HG02973 (cell line): ENCODE measurements around the gene MAST1.
"Not testable (repeated sequence)": the region's sequence is repeated elsewhere in the genome, so short reads cannot be mapped to it uniquely, and the experiment has no call there.

Source experiments
- ATAC-seq: cut with Tn5 transposase; IDR thresholded peaks from one replicate; pipeline ENCODE4 v1.9.1; 2021; ENCODE audit warnings: moderate library complexity; ENCODE audit not compliant: unreplicated experiment

The MAST1 gene

DNA sequence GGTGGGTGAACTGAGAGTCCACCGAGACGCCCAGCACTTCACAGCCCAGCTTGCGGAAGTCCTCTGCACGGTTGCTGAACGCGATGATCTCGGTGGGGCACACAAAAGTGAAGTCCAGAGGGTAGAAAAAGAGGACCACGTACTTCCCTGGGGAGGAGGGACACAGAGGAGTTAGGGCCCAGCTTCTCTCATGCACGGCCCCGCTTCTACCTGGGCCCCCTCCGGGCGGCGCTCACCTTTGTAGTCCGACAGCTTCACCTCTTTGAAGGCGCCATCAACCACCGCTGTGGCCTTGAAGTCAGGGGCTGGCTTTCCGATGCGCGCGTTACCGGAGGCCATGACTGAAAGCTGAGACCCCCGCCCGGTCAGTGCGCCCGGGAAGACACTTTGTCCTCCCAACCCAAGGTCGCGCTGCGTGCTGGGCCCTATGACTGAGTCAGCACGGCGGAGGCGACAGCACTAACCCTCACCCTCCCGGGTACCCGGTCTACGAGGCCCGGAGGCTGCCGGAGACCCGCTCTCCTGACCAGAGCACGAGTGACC, 37.3 kb upstream of the MAST1 start:
- ATAC-seq, result no peak

DNA sequence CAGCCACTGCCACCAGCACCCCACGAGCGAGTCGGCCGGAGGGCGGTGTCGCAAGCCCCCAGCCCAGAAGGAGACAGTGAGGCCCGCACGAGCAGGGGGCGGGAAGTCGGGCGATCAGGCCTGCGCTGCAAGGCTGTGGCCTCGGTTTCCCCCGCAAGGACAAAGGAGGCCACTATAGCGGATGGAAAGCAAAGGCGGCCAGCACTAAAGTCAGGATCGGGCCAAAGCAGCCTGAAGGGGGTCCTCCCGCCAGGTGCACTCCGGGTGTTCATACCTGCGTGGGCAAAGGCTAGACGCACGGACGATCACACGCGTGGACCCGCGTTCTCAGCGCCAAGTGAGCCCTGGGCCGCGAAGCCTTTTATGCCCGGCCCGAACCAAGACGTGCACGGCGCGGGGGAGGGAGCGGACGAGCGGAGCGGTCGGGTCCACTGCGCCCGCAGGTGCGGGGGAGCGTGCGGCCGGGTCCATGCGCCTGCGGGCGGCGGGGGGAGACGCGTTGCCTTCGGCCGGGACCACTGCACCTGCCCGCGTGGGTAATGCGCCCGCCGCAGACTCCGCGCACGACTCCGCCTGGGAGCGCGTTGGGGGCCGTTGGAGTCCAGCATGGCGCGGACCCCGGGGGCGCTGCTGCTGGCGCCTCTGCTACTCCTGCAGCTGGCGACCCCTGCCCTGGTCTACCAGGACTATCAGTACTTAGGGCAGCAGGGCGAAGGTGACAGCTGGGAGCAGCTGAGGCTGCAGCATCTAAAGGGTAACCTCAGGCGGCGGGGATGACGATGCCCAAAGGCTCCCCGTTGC, 36.6 kb upstream of the MAST1 start, which contains the start of the genes PRDX2 and THSD8:
PRDX2 (minus strand) TSS at position 335 of the 801 bp plus-strand sequence. CDS start 539 bp downstream, outside the sequence.
THSD8 (plus strand) TSS at position 604 of the 801 bp plus-strand sequence; CDS start at position 607, 3 bp downstream.
- no peak for ATAC-seq

DNA sequence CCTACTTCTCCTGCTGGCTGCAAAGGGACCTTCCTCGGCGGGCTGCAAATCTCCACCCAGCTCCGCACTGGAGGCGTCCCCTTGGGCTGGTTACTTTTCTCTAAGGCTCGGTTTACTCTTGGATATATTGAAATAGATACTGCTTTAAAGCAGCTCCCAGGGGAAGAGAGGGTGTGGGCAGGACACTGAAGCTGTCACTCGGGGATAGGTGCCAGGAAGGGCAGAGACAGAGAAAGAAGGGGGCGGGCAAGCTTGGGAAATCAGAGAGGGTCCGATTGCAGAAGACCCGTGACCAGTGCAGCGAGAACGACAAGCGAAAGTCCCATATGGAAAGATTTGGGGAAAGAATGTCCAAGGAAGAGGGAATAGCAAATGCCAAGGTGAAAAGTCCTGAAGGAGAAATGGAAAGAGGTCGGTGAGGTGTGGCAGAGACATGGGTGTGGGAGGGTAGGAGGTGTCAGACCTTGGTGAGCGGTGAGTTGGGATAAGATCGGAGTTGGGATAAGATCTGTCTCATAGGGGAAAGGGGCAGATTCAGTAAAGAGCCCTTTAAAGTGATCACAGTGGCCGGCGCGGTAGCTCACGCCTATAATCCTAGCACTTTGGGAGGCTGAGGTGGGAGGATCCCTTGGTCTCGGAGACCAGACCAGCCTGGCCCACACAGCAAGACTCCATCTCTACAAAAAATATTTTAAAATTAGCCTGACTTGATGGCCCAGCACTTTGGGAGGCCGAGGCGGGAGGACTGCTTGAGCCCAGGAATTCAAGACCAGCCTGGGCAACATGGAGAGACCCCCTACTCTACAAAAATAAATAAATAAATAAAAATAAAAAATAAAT, 35.8 kb upstream of the MAST1 start:
- ATAC-seq, result no peak

DNA sequence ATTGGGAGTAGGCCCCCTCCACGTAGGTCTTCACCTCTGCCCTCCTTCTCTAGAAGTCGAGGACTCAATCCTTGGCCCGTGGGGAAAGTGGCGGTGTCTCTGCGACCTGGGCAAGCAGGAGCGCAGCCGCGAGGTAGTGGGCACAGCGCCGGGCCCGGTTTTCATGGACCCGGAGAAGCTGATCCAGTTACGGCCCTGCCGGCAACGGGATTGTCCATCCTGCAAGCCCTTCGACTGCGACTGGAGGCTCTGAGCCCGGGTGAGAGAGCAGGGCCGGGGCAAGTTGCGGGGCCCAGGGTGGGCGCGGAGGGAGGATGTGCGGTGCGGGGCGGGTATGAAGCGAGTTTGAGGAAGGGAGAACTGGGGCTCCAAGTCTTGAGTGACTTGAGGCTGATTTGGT, 34.3 kb upstream of the MAST1 start:
- ATAC-seq, result no peak

DNA sequence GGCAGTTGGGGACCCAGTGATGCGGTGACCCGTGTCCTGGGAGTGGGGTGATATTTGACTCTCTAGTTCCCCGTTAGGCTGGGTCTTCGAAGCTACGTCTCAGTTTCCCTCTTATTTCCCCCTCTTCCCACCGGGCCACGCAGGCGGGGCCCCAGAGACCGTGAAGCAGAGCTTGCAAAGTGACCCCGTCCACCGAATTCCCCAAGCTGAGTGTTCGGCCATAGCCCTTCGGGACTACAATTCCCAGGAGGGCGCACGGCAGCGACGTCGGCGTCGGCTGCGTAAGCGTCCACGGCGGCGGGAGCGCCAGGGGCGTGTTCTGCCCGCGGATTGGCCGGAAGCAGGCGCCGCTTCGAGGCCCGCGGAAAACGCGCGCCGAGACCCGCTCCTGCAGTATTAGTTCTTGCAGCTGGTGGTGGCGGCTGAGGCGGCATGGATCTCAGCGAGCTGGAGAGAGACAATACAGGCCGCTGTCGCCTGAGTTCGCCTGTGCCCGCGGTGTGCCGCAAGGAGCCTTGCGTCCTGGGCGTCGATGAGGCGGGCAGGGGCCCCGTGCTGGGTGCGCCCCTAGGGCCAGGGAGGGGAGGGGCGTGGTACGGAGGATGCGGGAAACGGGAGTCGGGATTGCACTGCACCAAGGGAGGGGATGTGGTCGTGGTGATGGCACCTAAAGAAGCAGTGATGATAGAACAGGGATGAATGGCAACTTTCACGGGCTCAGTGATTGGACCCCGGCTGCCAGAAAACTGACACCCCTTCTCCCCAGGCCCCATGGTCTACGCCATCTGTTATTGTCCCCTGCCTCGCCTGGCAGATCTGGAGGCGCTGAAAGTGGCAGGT, 31.9 kb upstream of the MAST1 start, which contains the start of gene RNASEH2A:
RNASEH2A (plus strand) TSS at position 343 of the 840 bp plus-strand sequence; CDS start at position 433, 90 bp downstream.
- ATAC-seq, result peak; percentile 76

DNA sequence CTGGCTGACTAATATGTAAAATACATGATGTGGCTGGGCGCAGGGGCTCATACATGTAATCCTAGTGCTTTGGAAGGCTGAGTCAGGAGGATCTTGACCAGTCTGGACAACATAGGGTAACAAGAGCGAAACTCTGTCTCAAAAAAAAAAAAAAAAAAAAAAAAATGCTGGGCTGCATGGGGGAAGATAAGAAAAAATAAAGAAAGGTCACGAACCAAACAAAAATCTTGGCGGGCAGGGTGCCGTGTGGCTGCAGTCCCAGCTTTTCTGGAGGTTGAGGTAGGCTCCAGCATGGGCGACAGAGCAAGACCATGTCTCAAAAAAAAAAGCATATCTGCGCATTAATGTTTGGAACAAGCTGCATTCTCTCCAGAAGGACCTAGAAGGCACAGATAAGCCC, 23.2 kb upstream of the MAST1 start:
- no peak for ATAC-seq

DNA sequence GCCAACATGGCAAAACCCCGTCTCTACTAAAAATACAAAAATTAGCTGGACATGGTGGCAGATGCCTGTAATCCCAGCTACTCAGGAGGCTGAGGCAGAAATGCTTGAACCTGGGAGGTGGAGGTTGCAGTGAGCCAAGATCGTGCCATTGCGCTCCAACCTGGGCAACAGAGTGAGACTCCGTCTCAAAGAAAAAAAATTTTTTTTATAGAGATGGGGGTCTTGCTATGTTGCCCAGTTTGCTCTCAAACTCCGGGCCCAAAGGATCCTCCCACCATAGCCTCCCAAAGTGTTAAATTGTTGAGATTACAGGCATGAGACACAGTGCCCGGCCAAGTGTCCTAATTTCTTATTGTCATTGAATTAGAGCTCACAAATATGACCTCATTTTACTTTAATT, 21.1 kb upstream of the MAST1 start:
- not testable (repeated sequence) for ATAC-seq

DNA sequence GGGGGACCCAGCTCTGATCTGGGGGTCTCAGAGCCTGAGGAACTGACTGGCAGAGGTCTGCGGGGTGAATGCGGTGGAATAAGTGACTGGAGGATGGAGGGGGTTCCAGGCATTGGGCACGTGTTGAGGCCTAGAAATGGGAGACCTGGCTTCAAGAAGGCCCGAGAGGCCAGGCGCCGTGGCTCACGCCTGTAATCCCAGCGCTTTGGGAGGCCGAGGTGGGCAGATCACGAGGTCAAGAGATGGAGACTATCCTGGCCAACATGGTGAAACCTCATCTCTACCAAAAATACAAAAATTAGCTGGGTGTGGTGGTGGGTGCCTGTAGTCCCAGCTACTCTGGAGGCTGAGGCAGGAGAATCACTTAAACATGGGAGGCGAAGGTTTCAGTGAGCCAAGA, 20.5 kb upstream of the MAST1 start:
- ATAC-seq, result not testable (repeated sequence)

DNA sequence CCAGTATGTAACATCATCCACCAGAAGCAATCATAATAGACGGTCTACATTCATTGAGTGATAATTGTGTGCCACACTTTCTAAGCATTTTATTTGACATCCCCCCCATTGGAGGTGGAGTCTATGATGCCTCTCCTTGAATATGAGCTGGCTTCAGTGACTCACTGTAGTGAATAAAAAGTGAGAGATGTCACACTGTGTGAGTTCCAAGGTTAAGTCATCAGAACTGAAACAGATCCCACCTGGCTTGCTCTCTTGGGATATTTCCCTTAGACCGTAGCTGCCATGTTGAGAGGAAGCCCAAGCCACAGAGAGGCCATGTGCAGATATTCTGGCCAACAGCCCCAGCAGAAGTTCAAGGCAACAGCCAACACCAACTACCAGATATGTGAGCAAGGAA, 16.6 kb upstream of the MAST1 start:
- no peak for ATAC-seq

DNA sequence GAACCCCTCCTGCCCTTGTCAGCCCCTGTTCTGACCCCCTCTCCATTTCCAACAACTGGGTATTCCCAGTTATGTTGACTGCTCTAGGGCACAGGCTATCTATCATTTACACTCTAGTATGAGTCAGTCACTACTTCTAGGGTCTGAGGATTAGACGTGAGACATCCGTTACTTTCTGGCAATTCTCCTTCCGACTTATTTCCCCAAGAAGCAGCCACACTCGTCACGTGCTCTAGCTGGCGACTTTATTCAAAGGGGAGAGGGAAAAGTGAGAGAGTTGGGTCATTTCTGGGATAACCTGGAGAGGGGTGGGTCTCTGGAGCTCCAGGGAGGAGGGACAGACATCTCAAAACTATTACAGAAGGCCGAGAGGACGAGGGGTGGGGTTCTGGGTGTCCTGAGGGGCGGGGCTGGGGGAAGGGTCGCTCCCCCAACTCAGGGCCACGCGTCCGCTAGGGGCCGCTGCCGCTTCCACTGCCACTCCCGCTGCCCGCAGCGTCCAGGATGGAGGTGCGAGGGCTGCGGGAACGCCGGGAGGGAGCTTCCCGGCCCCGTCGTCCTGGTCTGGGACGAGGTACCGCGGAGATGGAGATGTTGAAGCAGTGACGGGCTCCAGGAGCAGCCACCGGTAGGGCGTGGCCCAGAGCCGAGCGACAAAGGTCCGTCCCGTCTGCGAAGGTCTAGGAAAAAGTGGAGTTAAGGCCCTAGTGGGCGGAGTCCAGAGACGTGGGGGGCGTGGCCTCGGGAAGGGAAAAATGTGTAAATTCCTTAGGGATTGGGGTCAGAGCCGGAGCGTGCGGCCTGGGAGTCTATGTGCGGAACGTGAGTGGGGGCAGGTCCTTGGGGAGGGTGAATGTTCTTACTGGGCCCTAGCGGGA, 12.8 kb upstream of the MAST1 start:
- no peak for ATAC-seq

DNA sequence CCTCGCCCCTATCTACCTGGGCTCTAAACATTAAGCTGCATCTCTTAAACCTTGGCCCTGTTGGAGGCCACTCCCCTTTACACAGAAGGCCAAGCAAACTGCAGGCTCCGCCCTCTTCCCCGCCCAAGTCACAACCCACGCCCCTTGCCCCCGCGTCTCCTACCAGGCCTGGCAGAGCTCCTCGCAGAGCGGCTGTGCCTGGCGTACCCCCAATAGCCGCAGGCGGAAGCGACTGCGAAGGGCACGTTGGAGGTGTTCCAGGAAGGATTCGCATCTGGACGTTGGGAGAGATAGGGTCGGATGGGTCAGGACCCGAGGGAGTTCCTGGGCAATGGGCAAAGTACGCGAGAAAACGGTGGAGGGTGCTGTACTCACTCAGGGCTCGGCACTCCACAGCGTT, 9.8 kb upstream of the MAST1 start:
- no peak for ATAC-seq

DNA sequence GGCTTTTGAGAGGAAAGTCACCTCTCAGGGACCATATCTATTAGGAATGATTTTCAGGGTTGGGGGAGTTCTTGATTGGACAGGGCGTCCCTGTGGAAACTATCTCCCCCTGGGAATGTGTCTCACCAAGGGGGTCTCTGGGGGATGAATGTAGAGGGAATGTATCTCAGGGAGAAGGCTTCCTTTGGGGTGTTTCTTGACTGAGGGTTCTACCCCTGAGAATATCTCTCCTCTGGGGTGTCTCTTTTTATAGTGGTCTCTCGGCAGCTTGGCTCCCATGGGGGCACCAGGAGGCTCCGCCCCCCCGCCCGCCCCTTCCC, 4.9 kb upstream of the MAST1 start:
- ATAC-seq, result no peak

DNA sequence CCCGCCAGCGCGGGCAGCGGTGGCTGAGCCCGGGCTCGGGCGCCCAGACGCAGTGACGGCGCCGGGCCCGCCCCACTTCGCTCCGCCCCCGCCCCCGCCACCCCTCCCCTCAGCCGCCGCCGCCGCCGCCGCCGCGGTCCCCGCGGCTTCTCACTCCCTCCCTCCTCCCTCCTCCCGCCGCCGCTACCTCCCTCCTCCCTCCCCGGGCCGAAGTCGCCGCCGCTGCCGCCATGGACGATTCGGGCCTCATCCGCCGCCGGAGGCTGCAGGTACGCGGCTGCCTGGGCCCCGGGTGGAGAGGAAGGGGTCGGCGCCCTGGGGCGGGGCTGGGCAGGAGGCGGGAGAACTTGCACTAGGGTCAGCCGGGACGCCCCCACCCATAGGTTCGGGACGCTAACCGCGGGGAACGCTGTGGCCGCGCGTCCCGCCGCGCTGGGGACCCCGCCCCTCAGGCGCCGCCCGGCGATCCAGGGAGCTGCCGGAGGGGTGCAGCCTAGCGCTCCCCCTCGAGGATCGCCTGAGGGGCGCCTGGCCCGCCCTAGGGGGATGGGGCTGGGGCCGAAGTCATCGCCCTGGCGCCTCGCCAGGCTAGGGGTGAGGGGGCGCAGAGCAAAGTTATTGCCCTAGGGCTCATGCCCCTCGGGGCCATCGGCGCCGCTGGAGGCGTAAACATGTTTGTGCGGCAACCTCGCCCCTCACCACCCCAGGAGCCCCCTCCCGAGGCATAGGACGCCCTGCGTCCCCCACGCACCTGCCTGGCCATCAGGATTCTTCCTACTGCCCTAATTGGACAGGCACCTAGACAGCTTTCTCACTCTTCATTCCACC, 4.4 kb upstream of the MAST1 start:
- no peak for ATAC-seq

DNA sequence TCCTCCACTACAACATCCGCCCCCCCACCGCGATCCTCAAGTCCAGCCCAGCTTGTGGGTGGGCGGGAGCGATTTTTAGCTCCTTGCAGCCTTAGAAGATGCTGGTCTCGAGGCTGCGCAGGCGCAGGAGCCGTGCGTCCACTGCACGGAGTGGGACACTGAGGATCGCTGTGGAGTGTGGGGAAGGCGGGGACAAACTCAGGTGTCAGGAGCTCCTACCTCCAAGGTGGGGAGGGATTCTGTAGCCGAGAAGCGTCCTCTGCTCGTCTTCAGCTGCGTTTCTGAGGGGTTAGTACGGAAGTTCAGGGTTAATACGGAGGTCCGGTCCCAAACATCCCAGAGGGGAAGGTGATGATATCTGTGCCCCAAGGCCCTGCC, 3.8 kb upstream of the MAST1 start, which contains the start of gene RTBDN:
RTBDN (minus strand) TSS at position 14 of the 378 bp plus-strand sequence. CDS start 4,600 bp downstream, outside the sequence.
- ATAC-seq, result no peak

DNA sequence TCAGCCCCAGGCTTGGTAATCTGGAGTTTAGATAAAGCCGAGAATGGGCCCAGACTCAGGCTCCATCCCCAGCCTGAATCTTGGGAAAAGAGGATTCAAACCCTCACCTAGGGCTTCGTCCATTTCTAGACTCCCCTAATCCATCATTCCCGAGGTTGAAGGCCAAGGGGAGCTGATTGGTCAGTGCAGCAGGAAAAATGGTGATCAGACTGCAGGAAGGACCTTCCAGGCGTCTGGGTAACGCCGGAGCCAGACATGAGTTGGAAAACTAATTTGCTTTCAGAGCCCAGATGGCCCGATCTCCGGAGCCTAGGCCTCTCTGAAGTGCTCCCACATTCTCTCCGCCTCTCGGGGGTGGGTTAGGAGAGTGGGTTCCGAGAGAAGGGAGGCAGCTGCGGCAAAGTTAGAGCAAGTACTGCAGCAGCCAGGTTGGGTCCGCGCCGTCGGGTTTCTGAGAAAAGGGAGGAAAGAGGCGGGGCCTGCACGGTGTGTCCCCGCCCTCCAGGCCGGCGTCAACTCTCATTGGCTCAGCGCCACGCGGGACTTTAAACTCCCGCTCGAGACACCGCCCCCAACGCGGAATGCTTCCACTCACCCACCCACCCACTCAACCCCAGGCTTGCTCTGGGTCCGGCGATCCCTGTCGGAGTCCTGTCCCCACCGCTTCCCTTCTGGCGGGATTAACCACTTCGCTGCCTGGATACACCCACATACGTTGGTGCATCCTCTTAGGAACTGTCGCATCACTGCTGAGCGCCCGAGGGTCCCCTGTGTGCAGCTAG, 3.1 kb upstream of the MAST1 start:
- no peak for ATAC-seq

DNA sequence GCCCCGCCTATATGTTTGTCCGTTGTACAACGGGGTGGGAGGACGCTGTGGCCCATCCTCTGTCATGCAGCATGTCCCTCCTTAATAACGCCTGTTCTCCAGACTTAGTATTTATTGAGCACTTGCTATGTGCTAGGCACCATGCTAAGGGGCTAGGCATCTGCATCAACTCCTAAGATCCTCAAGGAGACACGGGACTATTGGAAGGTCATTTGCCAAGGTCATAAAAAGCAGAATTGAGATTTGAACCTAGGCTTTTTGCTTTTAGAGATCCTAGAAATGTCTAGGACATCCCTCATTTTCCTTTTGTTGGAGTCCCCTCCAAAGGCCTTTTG, 1.8 kb upstream of the MAST1 start:
- no peak for ATAC-seq

DNA sequence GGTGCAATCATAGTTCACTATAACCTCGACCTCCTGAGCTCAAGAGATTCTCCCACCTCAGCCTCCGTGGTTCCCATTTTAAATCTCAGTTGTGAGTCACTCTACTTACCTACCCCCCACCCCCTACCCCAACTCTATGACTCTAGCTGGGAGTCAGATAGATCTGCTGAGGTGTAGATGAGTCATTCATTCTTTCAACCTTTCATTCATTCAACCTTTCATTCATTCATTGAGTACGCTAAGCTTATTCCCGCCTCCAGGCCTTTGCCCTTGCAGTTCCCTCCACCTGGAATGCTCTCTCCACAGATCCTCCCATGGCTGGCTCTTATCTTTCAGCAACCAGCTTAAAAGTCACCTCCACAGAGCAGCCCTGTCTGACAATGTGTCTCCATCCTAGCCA, 1.1 kb upstream of the MAST1 start:
- ATAC-seq, result no peak
